GM23338 (cell line): Measurements from ENCODE around the gene XRCC4. TPM values are rescaled to one million over a fixed set of nuclear protein-coding genes. Genes with fewer than 3 reads are reported as not detected.

Source experiments
- ATAC-seq: fragments of 200-7000 bp; cut with Tn5 transposase; 3 replicates; pipeline ENCODE4 v1.9.1; 2020
- DNase-seq: peaks from one replicate; pipeline ENCODE4 v3.0.0-alpha.2; 2015; ENCODE audit warnings: low spot score
- H2AFZ ChIP-seq: fragments of 200-600 bp; sonication (generic); 2 replicates; pipeline ENCODE4 v1.8.0; 2016; ENCODE audit warnings: antibody characterized with exemption, mild to moderate bottlenecking, moderate library complexity
- H3F3A ChIP-seq: fragments of 200-600 bp; sonication (generic); replicated peaks from 2 replicates; pipeline ENCODE4 v1.8.0; 2017; ENCODE audit warnings: antibody characterized with exemption, mixed run types, low read depth
- H3K27ac ChIP-seq: fragments of 200-600 bp; sonication (generic); 2 replicates; pipeline ENCODE4 v1.6.1; 2016; ENCODE audit warnings: low read depth
- H3K27me3 ChIP-seq: fragments of 200-600 bp; sonication (generic); 2 replicates; pipeline ENCODE4 v1.8.0; 2016; ENCODE audit warnings: mild to moderate bottlenecking, mixed run types, moderate library complexity; ENCODE audit not compliant: insufficient read depth
- H3K36me3 ChIP-seq: fragments of 200-600 bp; sonication (generic); 2 replicates; pipeline ENCODE4 v1.8.0; 2016; ENCODE audit warnings: mild to moderate bottlenecking; ENCODE audit not compliant: insufficient read depth
- H3K4me1 ChIP-seq: fragments of 200-600 bp; sonication (generic); 2 replicates; pipeline ENCODE4 v1.8.0; 2016; ENCODE audit warnings: mild to moderate bottlenecking, moderate library complexity; ENCODE audit not compliant: insufficient read depth
- H3K4me2 ChIP-seq: fragments of 200-600 bp; sonication (generic); 2 replicates; pipeline ENCODE4 v1.7.1; 2017; ENCODE audit warnings: mixed run types
- H3K4me3 ChIP-seq: fragments of 200-600 bp; sonication (generic); 2 replicates; pipeline ENCODE4 v1.6.1; 2016; ENCODE audit warnings: mixed run types
- H3K79me2 ChIP-seq: fragments of 200-600 bp; sonication (generic); replicated peaks from 2 replicates; pipeline ENCODE4 v1.8.0; 2017; ENCODE audit warnings: mild to moderate bottlenecking; ENCODE audit not compliant: insufficient read depth
- H3K9me2 ChIP-seq: fragments of 200-600 bp; sonication (generic); 2 replicates; pipeline ENCODE4 v1.8.0; 2017; ENCODE audit not compliant: insufficient read depth
- H4K20me1 ChIP-seq: fragments of 200-600 bp; sonication (generic); replicated peaks from 2 replicates; pipeline ENCODE4 v1.8.0; 2017; ENCODE audit warnings: mild to moderate bottlenecking; ENCODE audit not compliant: insufficient read depth
- H3K27ac Mint-ChIP-seq: 2 replicates; pipeline ENCODE4 v1.8.0; 2020; ENCODE audit warnings: inconsistent platforms, mild to moderate bottlenecking, moderate library complexity, mixed read lengths
- H3K27me3 Mint-ChIP-seq: 3 replicates; pipeline ENCODE4 v1.8.0; 2022; ENCODE audit warnings: low read depth, mild to moderate bottlenecking, moderate library complexity, mixed read lengths, inconsistent platforms; ENCODE audit not compliant: insufficient read depth, poor library complexity
- H3K36me3 Mint-ChIP-seq: 3 replicates; pipeline ENCODE4 v1.8.0; 2021; ENCODE audit warnings: low read depth, mild to moderate bottlenecking, inconsistent platforms, moderate library complexity, mixed read lengths
- H3K4me1 Mint-ChIP-seq: 3 replicates; pipeline ENCODE4 v1.8.0; 2020; ENCODE audit warnings: mild to moderate bottlenecking, inconsistent platforms, mixed read lengths
- H3K4me3 Mint-ChIP-seq: 3 replicates; pipeline ENCODE4 v1.8.0; 2021; ENCODE audit warnings: moderate library complexity, mild to moderate bottlenecking, inconsistent platforms, mixed read lengths
- H3K9me3 Mint-ChIP-seq: 3 replicates; pipeline ENCODE4 v1.8.0; 2020; ENCODE audit warnings: moderate library complexity, mild to moderate bottlenecking, inconsistent platforms, mixed read lengths
- CREB1 ChIP-seq: fragments of 250-450 bp; sonication (Bioruptor Pico); IDR thresholded peaks from 2 replicates; pipeline ENCODE4 v1.5.0; 2020; ENCODE audit warnings: low read depth, mild to moderate bottlenecking, moderate library complexity
- EZH2 ChIP-seq: fragments of 200-600 bp; sonication (generic); IDR thresholded peaks from one replicate; pipeline ENCODE4 v1.8.0; 2017; ENCODE audit warnings: antibody characterized with exemption, mild to moderate bottlenecking, low read depth; ENCODE audit not compliant: unreplicated experiment
- EZH2phosphoT487 ChIP-seq: fragments of 200-600 bp; sonication (generic); IDR thresholded peaks from one replicate; pipeline ENCODE4 v1.8.1; 2018; ENCODE audit warnings: antibody characterized with exemption; ENCODE audit not compliant: unreplicated experiment
- JUNB ChIP-seq: IDR thresholded peaks from one replicate; pipeline ENCODE4 v1.6.1; 2016; ENCODE audit warnings: antibody characterized with exemption; ENCODE audit not compliant: unreplicated experiment
- NANOG ChIP-seq: IDR thresholded peaks from 2 replicates; pipeline ENCODE4 v1.6.1; 2016; ENCODE audit warnings: antibody characterized with exemption, borderline replicate concordance
- POLR2AphosphoS5 ChIP-seq: IDR thresholded peaks from 2 replicates; pipeline ENCODE4 v1.6.1; 2016; ENCODE audit warnings: antibody characterized with exemption, low read depth
- STAT1 ChIP-seq: IDR thresholded peaks from one replicate; pipeline ENCODE4 v1.6.1; 2016; ENCODE audit warnings: antibody characterized with exemption; ENCODE audit not compliant: unreplicated experiment
- ZNF114 ChIP-seq: fragments of 250-450 bp; sonication (Bioruptor Pico); IDR thresholded peaks from 2 replicates; pipeline ENCODE4 v1.5.0; 2020; ENCODE audit warnings: mild to moderate bottlenecking, moderate library complexity
- ZNF331 ChIP-seq: fragments of 250-450 bp; sonication (Bioruptor Pico); IDR thresholded peaks from 2 replicates; pipeline ENCODE4 v1.5.0; 2020; ENCODE audit warnings: low read depth, mild to moderate bottlenecking, moderate library complexity
- polyA plus RNA-seq: library from polyadenylated mRNA; unstranded; fragments of >200 nt; fragmentation: Nextera tagmentation; extraction: Ambion mirVana; gene quantifications from 2 replicates; pipeline ENCODE4 v1.2.1, GENCODE V29; 2016
- total RNA-seq: library from RNA; depleted of rRNA; stranded (reverse); fragments of >200 nt; shearing (Covaris generic); gene quantifications from 2 replicates; pipeline ENCODE4 v1.2.3, GENCODE V29; 2014
- TF ChIP-seq, protein P1 (sequence below): fragments of 250-450 bp; sonication (Bioruptor Pico); IDR thresholded peaks from 2 replicates; pipeline ENCODE4 v1.5.0; 2020; ENCODE audit warnings: mild to moderate bottlenecking, moderate library complexity
- TF ChIP-seq, protein P2 (sequence below), 2 experiments: fragments of 200-600 bp in 1 of 2; sonication (generic) in 1 of 2; conservative IDR thresholded peaks; 2 replicates each; pipeline versions ENCODE4 v1.5.1 to v1.6.1; 2016 to 2017; ENCODE audit warnings: antibody characterized with exemption in 2 of 2, low read depth in 2 of 2, mild to moderate bottlenecking in 2 of 2, moderate library complexity in 1 of 2
- TF ChIP-seq, protein P3 (sequence below): IDR thresholded peaks from one replicate; pipeline ENCODE4 v1.6.1; 2018; ENCODE audit warnings: antibody characterized with exemption; ENCODE audit not compliant: unreplicated experiment
- TF ChIP-seq, protein P4 (sequence below): IDR thresholded peaks from 2 replicates; pipeline ENCODE4 v1.6.1; 2016; ENCODE audit warnings: antibody characterized with exemption

XRCC4 gene
- total and polyA plus RNA-seq, 2 experiments from 2014 or later, result 11.5 to 22.4 TPM

DNA sequence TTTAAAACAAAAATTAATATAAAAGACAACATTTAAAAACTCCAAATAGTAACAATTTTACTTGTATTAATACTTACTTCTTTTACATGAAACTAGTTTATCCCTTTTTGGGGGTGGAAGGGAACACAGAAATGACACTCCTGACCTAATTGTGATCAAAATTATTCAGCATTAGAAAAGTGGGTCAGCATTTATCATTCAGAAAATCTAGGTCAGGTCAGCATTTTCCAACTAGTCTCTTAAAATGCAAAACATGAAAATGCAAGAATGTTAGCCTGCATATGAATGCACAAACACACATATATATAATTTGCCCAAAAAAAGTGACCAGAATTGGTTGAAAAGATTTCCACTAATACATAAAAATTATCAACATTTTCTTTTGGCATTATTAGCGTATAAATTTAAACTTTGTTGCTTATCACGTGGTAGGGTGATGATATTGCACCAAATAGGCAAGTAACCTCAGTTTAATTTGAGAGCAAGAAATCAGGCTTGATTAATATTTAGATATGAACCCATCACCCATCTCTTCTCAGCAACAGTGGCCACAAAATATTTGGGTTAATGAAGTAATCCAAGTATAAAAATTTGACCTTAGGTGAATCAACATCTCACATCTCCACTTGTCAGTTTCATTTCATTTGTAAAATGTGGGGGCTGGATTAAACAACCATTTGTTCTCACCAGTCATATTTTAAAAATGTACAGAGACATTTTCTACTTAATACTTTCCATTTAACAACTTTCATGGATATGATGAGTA lies 5.9 kb upstream of the XRCC4 start:
- Histone ChIP-seq H2AFZ (no peak overlapping the region), H3K27me3 (no peaks in the 10 kb centered on the region), H3K4me3 (peak overlapping the region; percentile 30), H3K4me1 (peaks cover 60% of the 10 kb centered on the region), H4K20me1 (peaks cover 23% of the 10 kb centered on the region), H3F3A (no peaks in the 10 kb centered on the region), H3K9me2 (no peaks in the 10 kb centered on the region), H3K4me2 (peak overlapping the region; percentile 67), H3K36me3 (no peaks in the 10 kb centered on the region), H3K27ac (no peak overlapping the region), H3K79me2 (peaks cover 100% of the 10 kb centered on the region)
- Mint-ChIP-seq H3K4me3 (peak overlapping the region; percentile 49), H3K36me3 (peaks cover 20% of the 10 kb centered on the region; the same call in 2 of the 3 replicates), H3K4me1 (peaks cover 79% of the 10 kb centered on the region), H3K27ac (peak overlapping the region; percentile 82), H3K27me3 (peaks cover 6% of the 10 kb centered on the region), H3K9me3 (no peaks in the 10 kb centered on the region)
- DNase-seq, result no peak
- TF ChIP-seq, protein P1, sequence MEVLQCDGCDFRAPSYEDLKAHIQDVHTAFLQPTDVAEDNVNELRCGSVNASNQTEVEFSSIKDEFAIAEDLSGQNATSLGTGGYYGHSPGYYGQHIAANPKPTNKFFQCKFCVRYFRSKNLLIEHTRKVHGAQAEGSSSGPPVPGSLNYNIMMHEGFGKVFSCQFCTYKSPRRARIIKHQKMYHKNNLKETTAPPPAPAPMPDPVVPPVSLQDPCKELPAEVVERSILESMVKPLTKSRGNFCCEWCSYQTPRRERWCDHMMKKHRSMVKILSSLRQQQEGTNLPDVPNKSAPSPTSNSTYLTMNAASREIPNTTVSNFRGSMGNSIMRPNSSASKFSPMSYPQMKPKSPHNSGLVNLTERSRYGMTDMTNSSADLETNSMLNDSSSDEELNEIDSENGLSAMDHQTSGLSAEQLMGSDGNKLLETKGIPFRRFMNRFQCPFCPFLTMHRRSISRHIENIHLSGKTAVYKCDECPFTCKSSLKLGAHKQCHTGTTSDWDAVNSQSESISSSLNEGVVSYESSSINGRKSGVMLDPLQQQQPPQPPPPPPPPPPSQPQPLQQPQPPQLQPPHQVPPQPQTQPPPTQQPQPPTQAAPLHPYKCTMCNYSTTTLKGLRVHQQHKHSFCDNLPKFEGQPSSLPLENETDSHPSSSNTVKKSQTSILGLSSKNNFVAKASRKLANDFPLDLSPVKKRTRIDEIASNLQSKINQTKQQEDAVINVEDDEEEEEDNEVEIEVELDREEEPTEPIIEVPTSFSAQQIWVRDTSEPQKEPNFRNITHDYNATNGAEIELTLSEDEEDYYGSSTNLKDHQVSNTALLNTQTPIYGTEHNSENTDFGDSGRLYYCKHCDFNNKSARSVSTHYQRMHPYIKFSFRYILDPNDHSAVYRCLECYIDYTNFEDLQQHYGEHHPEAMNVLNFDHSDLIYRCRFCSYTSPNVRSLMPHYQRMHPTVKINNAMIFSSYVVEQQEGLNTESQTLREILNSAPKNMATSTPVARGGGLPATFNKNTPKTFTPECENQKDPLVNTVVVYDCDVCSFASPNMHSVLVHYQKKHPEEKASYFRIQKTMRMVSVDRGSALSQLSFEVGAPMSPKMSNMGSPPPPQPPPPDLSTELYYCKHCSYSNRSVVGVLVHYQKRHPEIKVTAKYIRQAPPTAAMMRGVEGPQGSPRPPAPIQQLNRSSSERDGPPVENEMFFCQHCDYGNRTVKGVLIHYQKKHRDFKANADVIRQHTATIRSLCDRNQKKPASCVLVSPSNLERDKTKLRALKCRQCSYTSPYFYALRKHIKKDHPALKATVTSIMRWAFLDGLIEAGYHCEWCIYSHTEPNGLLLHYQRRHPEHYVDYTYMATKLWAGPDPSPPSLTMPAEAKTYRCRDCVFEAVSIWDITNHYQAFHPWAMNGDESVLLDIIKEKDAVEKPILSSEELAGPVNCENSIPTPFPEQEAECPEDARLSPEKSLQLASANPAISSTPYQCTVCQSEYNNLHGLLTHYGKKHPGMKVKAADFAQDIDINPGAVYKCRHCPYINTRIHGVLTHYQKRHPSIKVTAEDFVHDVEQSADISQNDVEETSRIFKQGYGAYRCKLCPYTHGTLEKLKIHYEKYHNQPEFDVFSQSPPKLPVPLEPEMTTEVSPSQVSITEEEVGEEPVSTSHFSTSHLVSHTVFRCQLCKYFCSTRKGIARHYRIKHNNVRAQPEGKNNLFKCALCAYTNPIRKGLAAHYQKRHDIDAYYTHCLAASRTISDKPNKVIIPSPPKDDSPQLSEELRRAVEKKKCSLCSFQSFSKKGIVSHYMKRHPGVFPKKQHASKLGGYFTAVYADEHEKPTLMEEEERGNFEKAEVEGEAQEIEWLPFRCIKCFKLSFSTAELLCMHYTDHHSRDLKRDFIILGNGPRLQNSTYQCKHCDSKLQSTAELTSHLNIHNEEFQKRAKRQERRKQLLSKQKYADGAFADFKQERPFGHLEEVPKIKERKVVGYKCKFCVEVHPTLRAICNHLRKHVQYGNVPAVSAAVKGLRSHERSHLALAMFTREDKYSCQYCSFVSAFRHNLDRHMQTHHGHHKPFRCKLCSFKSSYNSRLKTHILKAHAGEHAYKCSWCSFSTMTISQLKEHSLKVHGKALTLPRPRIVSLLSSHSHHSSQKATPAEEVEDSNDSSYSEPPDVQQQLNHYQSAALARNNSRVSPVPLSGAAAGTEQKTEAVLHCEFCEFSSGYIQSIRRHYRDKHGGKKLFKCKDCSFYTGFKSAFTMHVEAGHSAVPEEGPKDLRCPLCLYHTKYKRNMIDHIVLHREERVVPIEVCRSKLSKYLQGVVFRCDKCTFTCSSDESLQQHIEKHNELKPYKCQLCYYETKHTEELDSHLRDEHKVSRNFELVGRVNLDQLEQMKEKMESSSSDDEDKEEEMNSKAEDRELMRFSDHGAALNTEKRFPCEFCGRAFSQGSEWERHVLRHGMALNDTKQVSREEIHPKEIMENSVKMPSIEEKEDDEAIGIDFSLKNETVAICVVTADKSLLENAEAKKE (CRISPR knock-in tag), result no peak
- TF ChIP-seq EZH2phosphoT487 (no peak), CREB1 (CRISPR knock-in tag) (no peak), NANOG (no peak), JUNB (no peak), STAT1 (no peak), POLR2AphosphoS5 (no peak), ZNF331 (CRISPR knock-in tag) (no peak), EZH2 (no peak), ZNF114 (CRISPR knock-in tag) (no peak)
- TF ChIP-seq, protein P2, sequence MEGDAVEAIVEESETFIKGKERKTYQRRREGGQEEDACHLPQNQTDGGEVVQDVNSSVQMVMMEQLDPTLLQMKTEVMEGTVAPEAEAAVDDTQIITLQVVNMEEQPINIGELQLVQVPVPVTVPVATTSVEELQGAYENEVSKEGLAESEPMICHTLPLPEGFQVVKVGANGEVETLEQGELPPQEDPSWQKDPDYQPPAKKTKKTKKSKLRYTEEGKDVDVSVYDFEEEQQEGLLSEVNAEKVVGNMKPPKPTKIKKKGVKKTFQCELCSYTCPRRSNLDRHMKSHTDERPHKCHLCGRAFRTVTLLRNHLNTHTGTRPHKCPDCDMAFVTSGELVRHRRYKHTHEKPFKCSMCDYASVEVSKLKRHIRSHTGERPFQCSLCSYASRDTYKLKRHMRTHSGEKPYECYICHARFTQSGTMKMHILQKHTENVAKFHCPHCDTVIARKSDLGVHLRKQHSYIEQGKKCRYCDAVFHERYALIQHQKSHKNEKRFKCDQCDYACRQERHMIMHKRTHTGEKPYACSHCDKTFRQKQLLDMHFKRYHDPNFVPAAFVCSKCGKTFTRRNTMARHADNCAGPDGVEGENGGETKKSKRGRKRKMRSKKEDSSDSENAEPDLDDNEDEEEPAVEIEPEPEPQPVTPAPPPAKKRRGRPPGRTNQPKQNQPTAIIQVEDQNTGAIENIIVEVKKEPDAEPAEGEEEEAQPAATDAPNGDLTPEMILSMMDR (conservative IDR thresholded peaks at IDR 0.05; ENCODE audit: low read depth in 2 of 2), result no peak
- TF ChIP-seq, protein P3, sequence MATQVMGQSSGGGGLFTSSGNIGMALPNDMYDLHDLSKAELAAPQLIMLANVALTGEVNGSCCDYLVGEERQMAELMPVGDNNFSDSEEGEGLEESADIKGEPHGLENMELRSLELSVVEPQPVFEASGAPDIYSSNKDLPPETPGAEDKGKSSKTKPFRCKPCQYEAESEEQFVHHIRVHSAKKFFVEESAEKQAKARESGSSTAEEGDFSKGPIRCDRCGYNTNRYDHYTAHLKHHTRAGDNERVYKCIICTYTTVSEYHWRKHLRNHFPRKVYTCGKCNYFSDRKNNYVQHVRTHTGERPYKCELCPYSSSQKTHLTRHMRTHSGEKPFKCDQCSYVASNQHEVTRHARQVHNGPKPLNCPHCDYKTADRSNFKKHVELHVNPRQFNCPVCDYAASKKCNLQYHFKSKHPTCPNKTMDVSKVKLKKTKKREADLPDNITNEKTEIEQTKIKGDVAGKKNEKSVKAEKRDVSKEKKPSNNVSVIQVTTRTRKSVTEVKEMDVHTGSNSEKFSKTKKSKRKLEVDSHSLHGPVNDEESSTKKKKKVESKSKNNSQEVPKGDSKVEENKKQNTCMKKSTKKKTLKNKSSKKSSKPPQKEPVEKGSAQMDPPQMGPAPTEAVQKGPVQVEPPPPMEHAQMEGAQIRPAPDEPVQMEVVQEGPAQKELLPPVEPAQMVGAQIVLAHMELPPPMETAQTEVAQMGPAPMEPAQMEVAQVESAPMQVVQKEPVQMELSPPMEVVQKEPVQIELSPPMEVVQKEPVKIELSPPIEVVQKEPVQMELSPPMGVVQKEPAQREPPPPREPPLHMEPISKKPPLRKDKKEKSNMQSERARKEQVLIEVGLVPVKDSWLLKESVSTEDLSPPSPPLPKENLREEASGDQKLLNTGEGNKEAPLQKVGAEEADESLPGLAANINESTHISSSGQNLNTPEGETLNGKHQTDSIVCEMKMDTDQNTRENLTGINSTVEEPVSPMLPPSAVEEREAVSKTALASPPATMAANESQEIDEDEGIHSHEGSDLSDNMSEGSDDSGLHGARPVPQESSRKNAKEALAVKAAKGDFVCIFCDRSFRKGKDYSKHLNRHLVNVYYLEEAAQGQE, result no peak
- TF ChIP-seq, protein P4, sequence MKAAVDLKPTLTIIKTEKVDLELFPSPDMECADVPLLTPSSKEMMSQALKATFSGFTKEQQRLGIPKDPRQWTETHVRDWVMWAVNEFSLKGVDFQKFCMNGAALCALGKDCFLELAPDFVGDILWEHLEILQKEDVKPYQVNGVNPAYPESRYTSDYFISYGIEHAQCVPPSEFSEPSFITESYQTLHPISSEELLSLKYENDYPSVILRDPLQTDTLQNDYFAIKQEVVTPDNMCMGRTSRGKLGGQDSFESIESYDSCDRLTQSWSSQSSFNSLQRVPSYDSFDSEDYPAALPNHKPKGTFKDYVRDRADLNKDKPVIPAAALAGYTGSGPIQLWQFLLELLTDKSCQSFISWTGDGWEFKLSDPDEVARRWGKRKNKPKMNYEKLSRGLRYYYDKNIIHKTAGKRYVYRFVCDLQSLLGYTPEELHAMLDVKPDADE, result no peak
- ATAC-seq, result no peak
